GM12892 (cell line): ENCODE data around the gene FCHO2.

Experiments used
- POLR2A ChIP-seq: IDR thresholded peaks from 2 replicates; pipeline ENCODE4 v1.6.1; 2011; ENCODE audit warnings: low read depth, low read length, control low read depth
- POLR2AphosphoS5 ChIP-seq: IDR thresholded peaks from 2 replicates; pipeline ENCODE4 v1.6.1; 2011; ENCODE audit warnings: low read depth, low read length, control low read depth
- TAF1 ChIP-seq: IDR thresholded peaks from 2 replicates; pipeline ENCODE4 v1.6.1; 2011; ENCODE audit warnings: low read depth, mild to moderate bottlenecking, control low read depth, low read length, borderline replicate concordance

GRCh38 chr5:73136055-73136562 lies 180.3 kb downstream of the FCHO2 start:
- TF ChIP-seq POLR2AphosphoS5 (no peak), POLR2A (no peak), TAF1 (no peak)
